Erythroblast (primary cell): Measurements from ENCODE around the gene GJB2.

ENCODE experiments used
- GATA1 ChIP-seq: IDR thresholded peaks from 2 replicates; pipeline ENCODE4 v1.6.1; 2011; ENCODE audit warnings: low read depth, mild to moderate bottlenecking, control low read depth, low read length, moderate library complexity
- POLR2A ChIP-seq: IDR thresholded peaks from 2 replicates; pipeline ENCODE4 v1.6.1; 2011; ENCODE audit warnings: mild to moderate bottlenecking, low read length

DNA sequence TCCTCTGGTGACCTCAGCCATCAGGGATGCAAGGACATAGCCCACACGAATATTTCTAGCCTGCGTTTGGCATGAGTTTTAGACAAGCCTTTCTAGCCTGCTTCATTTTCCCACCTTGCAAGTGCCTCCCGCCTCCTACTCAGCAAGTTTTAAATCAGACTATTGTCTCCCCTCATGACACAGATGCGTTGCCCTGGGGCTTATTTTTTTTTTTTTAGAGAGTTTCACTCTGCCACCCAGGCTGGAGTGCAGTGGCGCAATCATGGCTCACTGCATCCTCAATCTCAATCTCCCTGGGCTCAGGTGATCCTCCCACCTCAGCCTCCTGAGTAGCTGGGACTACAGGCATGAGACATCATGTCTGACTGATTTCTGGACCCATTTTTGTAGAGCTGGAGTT lies 14.6 kb downstream of the GJB2 start:
- TF ChIP-seq POLR2A (no peak), GATA1 (no peak)
